HepG2 (cell line): ENCODE data around the gene AGAP3. TPM values are rescaled to one million over a fixed set of nuclear protein-coding genes. Genes with fewer than 3 reads are reported as not detected.
A peak's percentile ranks its signal among the peaks of the same experiment; 100 is the strongest.

ENCODE experiments used
- ASH2L ChIP-seq: fragments of 300-600, 200-600 bp; sonication (generic); IDR thresholded peaks from 2 replicates; pipeline ENCODE4 v1.7.0; 2017; ENCODE audit warnings: low read depth, mild to moderate bottlenecking, moderate library complexity, mixed read lengths, low read length; ENCODE audit not compliant: insufficient read length
- CBX5 ChIP-seq: sonication (generic); formaldehyde crosslinking; IDR thresholded peaks from 2 replicates; pipeline ENCODE4 v1.4.0; 2020; ENCODE audit warnings: missing genetic modification reagents, borderline replicate concordance
- CEBPG ChIP-seq: IDR thresholded peaks from 2 replicates; pipeline ENCODE4 v1.6.1; 2016
- DBP ChIP-seq: sonication (generic); formaldehyde crosslinking; IDR thresholded peaks from 2 replicates; pipeline ENCODE4 v1.4.0; 2020; ENCODE audit warnings: missing genetic modification reagents; ENCODE audit errors: not compliant biosample characterization
- GABPB1 ChIP-seq: IDR thresholded peaks from 2 replicates; pipeline ENCODE4 v1.6.1; 2016; ENCODE audit warnings: mild to moderate bottlenecking, missing genetic modification reagents, moderate library complexity, missing compliant biosample characterization
- HCFC1 ChIP-seq: fragments of 150-350 bp; IDR thresholded peaks from 2 replicates; pipeline ENCODE4 v1.6.1; 2014; ENCODE audit warnings: low read depth, low read length
- IKZF5 ChIP-seq: IDR thresholded peaks from 2 replicates; pipeline ENCODE4 v1.6.1; 2018; ENCODE audit warnings: missing genetic modification reagents, mild to moderate bottlenecking, missing compliant biosample characterization
- JARID2 ChIP-seq: sonication (generic); formaldehyde crosslinking; IDR thresholded peaks from 2 replicates; pipeline ENCODE4 v1.8.1; 2023; ENCODE audit warnings: missing genetic modification reagents, inconsistent platforms; ENCODE audit not compliant: insufficient replicate concordance
- JUNB ChIP-seq: sonication (generic); formaldehyde crosslinking; IDR thresholded peaks from 2 replicates; pipeline ENCODE4 v1.8.0; 2022; ENCODE audit warnings: missing genetic modification reagents, mild to moderate bottlenecking, borderline replicate concordance
- KMT2B ChIP-seq: IDR thresholded peaks from 2 replicates; pipeline ENCODE4 v1.6.1; 2016; ENCODE audit warnings: missing genetic modification reagents, missing compliant biosample characterization
- MTF2 ChIP-seq: sonication (generic); formaldehyde crosslinking; IDR thresholded peaks from 2 replicates; pipeline ENCODE4 v1.5.0; 2020; ENCODE audit warnings: missing genetic modification reagents, borderline replicate concordance
- NFE2L2 ChIP-seq: fragments of 150-350 bp; IDR thresholded peaks from 2 replicates; pipeline ENCODE4 v1.6.1; 2014; ENCODE audit warnings: low read length
- NPAS2 ChIP-seq: sonication (generic); formaldehyde crosslinking; IDR thresholded peaks from 2 replicates; pipeline ENCODE4 v1.8.0; 2022; ENCODE audit warnings: mild to moderate bottlenecking, missing genetic modification reagents, borderline replicate concordance
- NR2F2 ChIP-seq: IDR thresholded peaks from 2 replicates; pipeline ENCODE4 v1.6.1; 2012; ENCODE audit warnings: low read depth, inconsistent platforms, borderline replicate concordance
- PHF5A ChIP-seq: IDR thresholded peaks from one replicate; pipeline ENCODE4 v1.6.1; 2018; ENCODE audit warnings: low read depth, missing genetic modification reagents; ENCODE audit not compliant: unreplicated experiment
- PTBP1 ChIP-seq: fragments of 200-400 bp; formaldehyde crosslinking; IDR thresholded peaks from 2 replicates; pipeline ENCODE4 v1.6.1; 2018; ENCODE audit warnings: low read length, low read depth; ENCODE audit not compliant: poor library complexity, severe bottlenecking
- SP1 ChIP-seq, 2 experiments: fragments of 450-650 bp in 1 of 2; sonication (generic) in 1 of 2; formaldehyde crosslinking in 1 of 2; IDR thresholded peaks; 2 replicates each; pipeline versions ENCODE4 v1.4.0 to v1.6.1; 2016 to 2020; ENCODE audit warnings: missing genetic modification reagents in 1 of 2
- SRF ChIP-seq: IDR thresholded peaks from 2 replicates; pipeline ENCODE4 v1.6.1; 2011; ENCODE audit warnings: mild to moderate bottlenecking, low read depth, low read length, moderate library complexity
- SRSF9 ChIP-seq: fragments of 200-400 bp; formaldehyde crosslinking; IDR thresholded peaks from 2 replicates; pipeline ENCODE4 v1.6.1; 2018; ENCODE audit warnings: borderline replicate concordance, mild to moderate bottlenecking, low read depth, low read length; ENCODE audit not compliant: insufficient read depth, poor library complexity, severe bottlenecking
- SYNCRIP ChIP-seq: fragments of 200-400 bp; formaldehyde crosslinking; IDR thresholded peaks from 2 replicates; pipeline ENCODE4 v1.6.1; 2018; ENCODE audit warnings: mild to moderate bottlenecking, low read depth, low read length; ENCODE audit not compliant: insufficient read depth
- XRCC5 ChIP-seq: fragments of 200-400 bp; formaldehyde crosslinking; optimal IDR thresholded peaks from 2 replicates; pipeline ENCODE3; 2017; ENCODE audit warnings: mild to moderate bottlenecking, low read length
- ZNF644 ChIP-seq: IDR thresholded peaks from 2 replicates; pipeline ENCODE4 v1.6.1; 2016; ENCODE audit warnings: low read depth
- ZNF773 ChIP-seq: sonication (generic); formaldehyde crosslinking; IDR thresholded peaks from 2 replicates; pipeline ENCODE4 v1.4.0; 2020; ENCODE audit warnings: missing genetic modification reagents, borderline replicate concordance
- ZNF788 ChIP-seq: sonication (generic); formaldehyde crosslinking; IDR thresholded peaks from 2 replicates; pipeline ENCODE4 v1.5.0; 2020; ENCODE audit warnings: mild to moderate bottlenecking, missing genetic modification reagents, borderline replicate concordance
- polyA plus RNA-seq, 8 experiments: library from polyadenylated mRNA; depleted of rRNA in 3 of 8; stranded (reverse) in 7 of 8; unstranded in 1 of 8; fragments of >200 nt; fragmentation: Illumina TruSeq in 4 of 8; extraction: Trizol in 4 of 8; gene quantifications; 2 replicates each; pipeline versions ENCODE4 v1.2.1 to v1.2.3, GENCODE V29; 2011 to 2016; ENCODE audit warnings: low read depth in 4 of 8, missing spikeins in 1 of 8, mixed read lengths in 1 of 8; ENCODE audit not compliant: insufficient read depth in 1 of 8
- total RNA-seq, 5 experiments: library from RNA; depleted of rRNA; stranded (reverse); fragments of >200 nt; fragmentation: Illumina TruSeq; extraction: Trizol; gene quantifications; 2 replicates each; pipeline ENCODE4 v1.2.3, GENCODE V29; 2016; ENCODE audit warnings: low read depth in 1 of 5
- TF ChIP-seq, protein P1 (sequence below): IDR thresholded peaks from 2 replicates; pipeline ENCODE4 v1.6.1; 2016; ENCODE audit warnings: mild to moderate bottlenecking
- TF ChIP-seq, protein P2 (sequence below): sonication (generic); formaldehyde crosslinking; IDR thresholded peaks from 2 replicates; pipeline ENCODE4 v1.8.0; 2022; ENCODE audit warnings: mild to moderate bottlenecking, missing genetic modification reagents

The AGAP3 gene
- total and polyA plus RNA-seq, 2 of the 13 experiments (the other 11 are each of a cell fraction or from before 2014, with no cell fraction given) = 31.3 to 61.4 TPM

GRCh38 chr7:151080522-151081169 lies 5.6 kb upstream of the AGAP3 start, which contains the start of gene FASTK (continued):
- TF ChIP-seq, protein P1, sequence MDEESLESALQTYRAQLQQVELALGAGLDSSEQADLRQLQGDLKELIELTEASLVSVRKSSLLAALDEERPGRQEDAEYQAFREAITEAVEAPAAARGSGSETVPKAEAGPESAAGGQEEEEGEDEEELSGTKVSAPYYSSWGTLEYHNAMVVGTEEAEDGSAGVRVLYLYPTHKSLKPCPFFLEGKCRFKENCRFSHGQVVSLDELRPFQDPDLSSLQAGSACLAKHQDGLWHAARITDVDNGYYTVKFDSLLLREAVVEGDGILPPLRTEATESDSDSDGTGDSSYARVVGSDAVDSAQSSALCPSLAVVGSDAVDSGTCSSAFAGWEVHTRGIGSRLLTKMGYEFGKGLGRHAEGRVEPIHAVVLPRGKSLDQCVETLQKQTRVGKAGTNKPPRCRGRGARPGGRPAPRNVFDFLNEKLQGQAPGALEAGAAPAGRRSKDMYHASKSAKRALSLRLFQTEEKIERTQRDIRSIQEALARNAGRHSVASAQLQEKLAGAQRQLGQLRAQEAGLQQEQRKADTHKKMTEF (CRISPR knock-in tag) = peak; percentile 79
- peak; percentile 85 for TF ChIP-seq GABPB1 (CRISPR knock-in tag)
- peak; percentile 84 for TF ChIP-seq ASH2L
- no peak for TF ChIP-seq CBX5 (CRISPR knock-in tag)
- TF ChIP-seq PTBP1 = no peak
- no peak; the same call in 1 of the 2 replicates for TF ChIP-seq ZNF788 (CRISPR knock-in tag)
- no peak for TF ChIP-seq CEBPG (CRISPR knock-in tag)
- TF ChIP-seq ZNF644 (CRISPR knock-in tag) = no peak
- TF ChIP-seq SYNCRIP = no peak
- no peak for TF ChIP-seq JARID2
- peak; percentile 47; the same call in 1 of the 2 replicates for TF ChIP-seq HCFC1
- TF ChIP-seq PHF5A (CRISPR knock-in tag) = peak; percentile 33
- no peak for TF ChIP-seq NPAS2 (CRISPR knock-in tag)
- no peak for TF ChIP-seq SRF
- TF ChIP-seq JUNB (CRISPR knock-in tag) = no peak
- 0 out of 2 replicates have a peak, but pooled peaks have one; percentile 13 for TF ChIP-seq ZNF773 (CRISPR knock-in tag)
- TF ChIP-seq KMT2B (CRISPR knock-in tag) = no peak
- no peak for TF ChIP-seq NFE2L2
- TF ChIP-seq SP1 (IDR thresholded peaks at IDR 0.05) = no peak
- peak; percentile 47; the same call in 1 of the 2 replicates for TF ChIP-seq SP1 (CRISPR knock-in tag; IDR thresholded peaks at IDR 0.05)
- no peak for TF ChIP-seq DBP (CRISPR knock-in tag)
- TF ChIP-seq XRCC5 = peak; percentile 23
- no peak for TF ChIP-seq SRSF9
- no peak for TF ChIP-seq NR2F2
- TF ChIP-seq, protein P2, sequence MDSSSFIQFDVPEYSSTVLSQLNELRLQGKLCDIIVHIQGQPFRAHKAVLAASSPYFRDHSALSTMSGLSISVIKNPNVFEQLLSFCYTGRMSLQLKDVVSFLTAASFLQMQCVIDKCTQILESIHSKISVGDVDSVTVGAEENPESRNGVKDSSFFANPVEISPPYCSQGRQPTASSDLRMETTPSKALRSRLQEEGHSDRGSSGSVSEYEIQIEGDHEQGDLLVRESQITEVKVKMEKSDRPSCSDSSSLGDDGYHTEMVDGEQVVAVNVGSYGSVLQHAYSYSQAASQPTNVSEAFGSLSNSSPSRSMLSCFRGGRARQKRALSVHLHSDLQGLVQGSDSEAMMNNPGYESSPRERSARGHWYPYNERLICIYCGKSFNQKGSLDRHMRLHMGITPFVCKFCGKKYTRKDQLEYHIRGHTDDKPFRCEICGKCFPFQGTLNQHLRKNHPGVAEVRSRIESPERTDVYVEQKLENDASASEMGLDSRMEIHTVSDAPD (CRISPR knock-in tag) = 0 out of 2 replicates have a peak, but pooled peaks have one; percentile 42
- peak; percentile 82; the same call in 1 of the 2 replicates for TF ChIP-seq IKZF5
- 0 out of 2 replicates have a peak, but pooled peaks have one; percentile 45 for TF ChIP-seq MTF2 (CRISPR knock-in tag)
